Astrocyte of the hippocampus (primary cell): Measurements from ENCODE around the gene DNHD1.
A peak's percentile ranks its signal among the peaks of the same experiment; 100 is the strongest.

ENCODE experiments used
- DNase-seq: peaks from one replicate; pipeline ENCODE4 v3.0.0; 2011; ENCODE audit warnings: low read depth, low spot score

Gene DNHD1

GRCh38 chr11:6563121-6563619 lies 66.1 kb downstream of the DNHD1 start:
- DNase-seq: no peak

- no peak for DNase-seq
Measured at GRCh38 chr11:6563667-6564066, 66.6 kb downstream of the DNHD1 start.

GRCh38 chr11:6565325-6565724 lies 68.2 kb downstream of the DNHD1 start:
- no peak for DNase-seq

- no peak for DNase-seq
Measured at GRCh38 chr11:6565988-6566703, 69.1 kb downstream of the DNHD1 start.

GRCh38 chr11:6566704-6567370 lies 69.8 kb downstream of the DNHD1 start:
- peak; percentile 51 for DNase-seq

- no peak for DNase-seq
Measured at GRCh38 chr11:6567371-6567745, 70.3 kb downstream of the DNHD1 start.

- peak; percentile 93 for DNase-seq
Measured at GRCh38 chr11:6568191-6568918, 71.3 kb downstream of the DNHD1 start.

- no peak for DNase-seq
Measured at GRCh38 chr11:6569706-6570105, 72.6 kb downstream of the DNHD1 start.

- no peak for DNase-seq
Measured at GRCh38 chr11:6570691-6571427, 73.8 kb downstream of the DNHD1 start.

GRCh38 chr11:6571434-6572008 lies 74.4 kb downstream of the DNHD1 start:
- DNase-seq: no peak

- DNase-seq: peak; percentile 90
Measured at GRCh38 chr11:6572215-6572614, 75.1 kb downstream of the DNHD1 start.

GRCh38 chr11:6574816-6575715 lies 78.0 kb downstream of the DNHD1 start:
- no peak for DNase-seq

GRCh38 chr11:6576471-6577373 lies 79.6 kb downstream of the DNHD1 start:
- DNase-seq: peak; percentile 95

- no peak for DNase-seq
Measured at GRCh38 chr11:6578134-6578533, 81.1 kb downstream of the DNHD1 start.

GRCh38 chr11:6579681-6580080 lies 82.6 kb downstream of the DNHD1 start:
- no peak for DNase-seq

GRCh38 chr11:6583584-6583983 lies 86.5 kb downstream of the DNHD1 start:
- DNase-seq: no peak

GRCh38 chr11:6584528-6584927 lies 87.4 kb downstream of the DNHD1 start:
- no peak for DNase-seq

GRCh38 chr11:6586434-6587359 lies 89.6 kb downstream of the DNHD1 start:
- DNase-seq: no peak
